Measurements from ENCODE around the gene C15orf62.

Gene C15orf62, protein sequence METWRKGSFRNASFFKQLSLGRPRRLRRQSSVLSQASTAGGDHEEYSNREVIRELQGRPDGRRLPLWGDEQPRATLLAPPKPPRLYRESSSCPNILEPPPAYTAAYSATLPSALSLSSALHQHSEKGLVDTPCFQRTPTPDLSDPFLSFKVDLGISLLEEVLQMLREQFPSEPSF

DNA sequence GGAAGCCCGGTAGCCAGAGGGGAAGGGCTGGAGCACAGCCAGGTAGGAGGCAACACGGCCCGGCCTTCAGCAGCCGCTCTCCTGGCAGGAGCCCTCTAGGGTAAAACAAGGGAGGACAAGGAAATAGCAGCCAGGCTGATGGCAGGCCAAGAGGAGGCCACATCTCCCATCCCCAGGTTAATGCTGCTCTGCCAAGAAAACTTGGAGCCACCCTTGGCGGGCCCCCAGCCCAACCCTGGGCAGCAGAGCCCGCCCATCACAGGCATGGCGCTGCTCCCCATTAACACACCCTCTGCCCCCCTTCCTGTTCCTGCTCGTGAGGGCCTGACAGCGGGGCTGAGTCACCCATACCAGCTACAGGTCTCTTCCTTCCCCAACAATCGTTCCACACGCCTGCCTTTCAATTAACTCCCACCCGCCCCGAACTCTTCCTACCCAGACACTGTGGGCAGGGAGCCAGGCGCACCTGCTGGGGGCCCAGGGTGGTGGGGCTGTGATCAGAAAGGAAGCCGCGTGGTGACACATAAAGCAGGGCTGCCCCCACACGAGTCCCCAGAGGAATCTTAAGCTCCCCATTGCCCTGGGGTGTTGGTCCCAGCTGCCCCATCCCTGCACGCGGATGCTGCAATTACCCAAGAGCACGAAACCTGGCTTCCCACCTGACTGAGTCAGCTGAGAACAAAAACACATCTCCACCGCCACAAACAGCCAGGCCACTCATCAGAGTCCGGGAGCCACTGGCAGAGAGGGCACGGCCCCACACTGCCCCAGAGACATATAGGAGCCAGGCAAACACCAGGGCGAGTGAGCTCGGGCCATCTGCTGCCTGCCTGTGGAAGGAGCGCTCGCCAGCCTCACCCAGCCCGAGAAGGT is at the start of gene C15orf62:
TSS of gene C15orf62 (plus strand) at position 707 of the 873 bp plus-strand sequence. CDS start 516 bp downstream, outside the sequence.
- peak; percentile 47 for DNase-seq

DNA sequence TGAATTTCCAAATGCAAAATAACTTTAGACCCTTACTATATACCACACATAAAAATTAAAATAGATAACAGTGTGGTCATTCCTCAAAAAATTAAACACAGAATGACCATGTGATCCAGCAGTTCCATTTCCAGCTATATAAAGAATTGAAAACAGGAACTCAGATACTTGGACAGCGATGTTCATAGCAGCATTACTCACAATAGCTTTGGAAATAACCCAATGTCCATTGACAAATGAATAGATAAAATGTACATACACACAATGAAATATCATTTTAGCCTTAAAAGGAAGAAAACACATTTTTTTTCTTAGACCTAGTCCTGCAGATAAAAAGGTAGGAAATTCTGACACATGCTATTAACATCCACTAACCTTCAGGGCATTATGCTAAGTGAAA is 48.1 kb upstream of the C15orf62 start:
- peak; percentile 56 for DNase-seq

DNA sequence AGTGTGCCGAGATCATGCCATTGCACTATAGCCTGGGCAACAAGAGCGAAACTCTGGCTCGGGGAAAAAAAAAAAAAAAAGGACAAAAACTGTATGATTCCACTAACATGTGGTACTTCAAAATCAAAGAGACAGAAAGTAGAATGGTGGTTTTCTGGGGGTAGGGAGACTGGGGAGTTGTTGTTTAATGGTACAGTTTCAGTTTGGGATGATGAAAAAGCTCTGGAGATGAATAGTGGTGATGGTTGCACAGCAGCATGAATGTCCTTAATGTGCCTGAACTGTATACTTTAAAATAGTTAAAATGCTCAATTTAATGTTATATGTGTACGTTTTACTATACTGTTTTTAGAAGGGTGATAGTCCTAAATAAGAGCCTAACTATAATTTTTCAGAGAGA is 47.4 kb upstream of the C15orf62 start:
- DNase-seq: no peak

DNA sequence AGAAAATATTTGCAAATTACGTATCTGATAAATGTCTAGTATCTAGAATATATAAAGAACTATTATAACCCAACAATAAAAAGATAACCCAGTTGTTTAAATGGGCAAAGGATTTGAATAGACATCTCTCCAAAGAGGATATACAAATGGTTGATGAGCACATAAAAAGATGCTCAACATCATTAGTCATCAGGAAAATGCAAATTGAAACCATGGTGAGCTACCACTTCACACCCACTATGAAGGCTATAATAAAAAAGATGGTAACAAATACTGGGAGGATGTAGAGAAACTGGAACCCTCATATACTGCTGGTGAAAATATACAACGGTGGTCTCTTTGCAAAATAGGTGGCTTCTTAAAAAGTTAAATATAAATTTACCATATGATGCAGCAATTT is 46.8 kb upstream of the C15orf62 start:
- peak; percentile 52 for DNase-seq

DNA sequence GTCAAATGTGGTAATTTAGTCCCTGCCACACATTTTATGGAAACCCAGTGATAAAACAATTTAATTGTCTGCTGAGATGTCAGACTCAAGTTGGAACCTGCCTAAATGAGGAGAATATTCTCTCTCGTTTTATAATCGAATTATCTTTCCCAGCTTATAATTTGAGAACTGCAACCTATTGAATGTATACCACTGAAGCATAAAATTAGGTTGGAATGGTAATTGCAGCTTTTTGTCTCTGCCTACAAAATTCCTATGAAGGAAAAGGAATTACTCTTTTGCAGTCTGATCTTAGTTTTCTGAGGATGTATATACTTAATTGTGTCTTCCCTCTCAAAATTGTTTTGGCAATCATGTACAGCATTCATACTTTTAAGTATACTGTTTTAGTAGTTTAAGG is 45.9 kb upstream of the C15orf62 start:
- no peak for DNase-seq

DNA sequence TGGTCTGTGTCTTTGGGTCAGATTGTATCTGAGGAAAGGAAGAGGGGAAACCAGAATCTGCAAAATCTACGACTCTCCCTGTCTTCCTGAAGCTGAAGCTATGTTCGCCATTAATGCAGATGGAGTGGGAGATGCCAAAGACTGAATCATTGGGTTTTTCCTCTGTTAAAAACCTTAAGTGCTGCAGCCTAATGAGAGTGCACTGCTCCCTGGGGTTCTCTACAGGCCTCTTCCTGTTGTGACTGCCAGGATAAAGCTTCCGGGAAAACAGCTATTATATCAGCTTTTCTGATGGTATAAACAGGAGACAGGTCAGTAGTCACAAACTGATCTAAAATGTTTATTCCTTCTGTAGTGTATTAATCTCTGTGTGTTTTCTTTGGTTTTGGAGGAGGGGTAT is 38.7 kb upstream of the C15orf62 start:
- no peak for DNase-seq

DNA sequence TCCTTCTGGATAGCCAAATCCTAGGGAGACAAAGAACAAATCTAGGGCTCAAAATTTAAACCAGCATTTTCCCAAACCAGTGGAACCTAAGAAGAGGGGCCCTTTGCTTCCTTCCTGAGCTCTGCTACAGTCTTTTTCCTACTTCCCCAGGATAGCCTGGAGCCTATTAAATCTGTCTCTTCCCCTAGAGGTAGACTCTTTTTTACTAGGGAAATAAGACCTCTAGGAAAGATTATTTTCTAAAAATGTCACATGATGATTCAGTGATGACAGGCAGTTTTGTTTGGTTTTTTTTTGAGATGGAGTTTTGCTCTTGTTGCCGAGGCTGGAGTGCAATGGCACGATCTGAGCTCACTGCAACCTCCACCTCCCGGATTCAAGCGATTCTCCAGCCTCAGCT is 33.2 kb upstream of the C15orf62 start:
- no peak for DNase-seq

DNA sequence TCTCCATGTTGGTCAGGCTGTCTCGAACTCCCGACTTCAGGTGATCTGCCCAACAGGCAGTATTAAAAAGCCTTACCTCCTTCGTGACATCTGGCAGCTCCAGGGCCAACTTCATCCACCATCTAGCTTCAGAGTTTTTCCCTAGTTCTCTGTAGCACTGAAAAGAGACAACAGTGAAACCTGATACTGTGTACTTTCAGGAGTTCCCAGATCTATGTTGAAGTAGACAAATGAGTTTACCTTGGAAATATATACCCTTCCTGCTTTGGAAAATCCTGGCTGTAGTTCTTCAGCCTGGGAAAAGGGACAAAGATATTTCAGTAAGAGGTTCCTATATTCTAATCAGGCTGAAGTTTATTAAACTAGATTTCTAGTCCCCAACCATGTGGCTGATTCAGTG is 32.7 kb upstream of the C15orf62 start:
- DNase-seq: no peak

DNA sequence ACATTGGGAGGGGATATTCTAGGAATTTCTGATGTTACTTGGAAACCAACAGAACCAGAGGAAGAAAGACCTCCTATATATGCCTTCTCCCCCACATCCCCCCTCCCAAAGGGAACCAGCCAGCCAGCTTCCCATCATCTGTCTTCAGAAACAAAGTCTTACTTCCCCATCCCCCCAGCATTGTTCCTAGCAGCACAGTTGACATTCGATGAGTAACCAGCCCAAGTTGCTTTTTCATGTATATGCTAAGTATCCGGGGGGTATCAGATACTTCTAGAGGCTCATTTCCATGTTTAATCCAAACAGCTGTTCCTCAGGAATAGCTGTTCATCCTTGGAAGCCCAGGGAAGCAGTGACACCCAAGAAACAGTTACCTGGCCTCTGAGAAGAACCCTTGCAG is 30.7 kb upstream of the C15orf62 start:
- no peak for DNase-seq

DNA sequence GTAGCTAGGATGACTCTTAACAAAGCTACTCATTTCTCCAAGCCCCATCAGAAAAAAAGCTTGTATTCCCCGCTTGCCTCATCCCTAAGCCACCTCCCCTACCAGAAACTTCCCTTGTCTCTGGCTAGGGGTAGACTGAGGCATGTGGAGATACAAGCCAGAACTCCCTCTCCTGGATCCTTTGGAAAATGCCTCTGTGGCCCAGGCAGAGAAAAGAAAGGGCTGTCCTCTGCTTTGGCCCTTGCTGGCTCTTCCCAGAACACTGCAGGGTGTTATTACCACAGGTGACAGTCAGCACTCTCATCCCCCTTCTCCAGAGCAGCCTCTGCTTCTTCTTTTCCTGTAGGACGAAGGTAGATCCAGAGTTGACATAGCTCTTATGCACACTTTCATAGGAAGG is 29.9 kb upstream of the C15orf62 start:
- no peak for DNase-seq

DNA sequence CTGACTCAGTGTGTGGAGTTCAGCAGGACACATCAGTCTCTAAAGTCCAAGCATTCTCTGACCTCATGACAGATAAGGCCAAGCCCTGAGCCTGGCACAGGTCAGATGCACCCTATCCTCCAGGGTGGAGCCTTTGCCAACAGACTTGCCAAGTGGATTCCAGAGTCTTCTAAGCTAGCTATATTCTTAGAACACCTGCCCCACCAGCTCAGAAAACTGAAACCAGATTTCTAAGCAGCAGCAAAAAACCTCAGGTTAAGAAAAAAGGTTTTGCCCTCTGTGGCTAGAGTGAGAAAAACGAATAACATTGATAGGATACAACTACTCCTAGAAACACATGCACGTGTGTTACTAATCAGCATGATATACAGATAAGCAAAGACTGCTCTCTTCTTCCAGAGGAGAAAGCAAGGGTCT is 26.3 kb upstream of the C15orf62 start:
- DNase-seq: no peak

DNA sequence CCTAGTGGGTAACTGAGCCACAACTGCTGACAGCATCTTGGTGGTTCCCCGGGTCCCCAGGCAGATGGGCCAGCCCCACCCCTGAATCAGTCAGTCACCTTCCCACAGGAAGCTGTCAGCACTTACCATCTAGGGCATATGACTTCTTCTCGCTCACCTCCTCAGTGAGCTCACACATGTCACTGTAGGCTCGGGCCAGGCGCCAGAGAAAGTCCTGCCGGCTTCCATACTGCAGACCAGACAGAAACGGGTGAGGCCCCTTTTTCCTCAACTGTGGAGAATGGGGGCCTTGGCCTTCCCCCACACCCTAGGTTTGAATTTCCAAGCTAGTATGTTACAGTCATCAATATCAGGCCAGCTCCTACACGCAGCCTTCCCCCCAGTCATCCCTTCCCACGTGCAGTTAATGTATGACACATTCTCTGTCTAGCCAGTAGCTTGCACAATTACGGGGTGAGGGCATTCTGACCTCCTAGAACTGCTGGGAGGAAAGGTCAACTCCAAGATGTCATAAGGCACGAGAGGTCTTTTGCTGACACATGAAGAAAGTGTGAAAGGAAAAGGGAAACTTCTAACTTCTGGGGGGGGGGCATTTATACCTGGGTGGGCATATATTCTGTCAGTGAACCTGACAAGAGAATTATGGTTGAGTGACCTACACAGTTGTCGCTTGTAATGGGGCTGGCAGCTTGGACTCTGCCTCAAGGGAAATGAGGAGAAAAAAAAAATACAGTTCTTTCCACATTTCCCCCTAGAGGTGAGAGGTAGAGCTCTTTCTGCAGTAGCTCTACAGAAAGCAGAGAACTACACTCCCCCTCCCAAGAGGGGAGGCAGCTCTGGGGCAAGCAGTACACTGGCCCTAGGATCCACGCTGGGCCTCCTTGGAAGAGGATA is 25.6 kb upstream of the C15orf62 start:
- peak; percentile 99 for DNase-seq

DNA sequence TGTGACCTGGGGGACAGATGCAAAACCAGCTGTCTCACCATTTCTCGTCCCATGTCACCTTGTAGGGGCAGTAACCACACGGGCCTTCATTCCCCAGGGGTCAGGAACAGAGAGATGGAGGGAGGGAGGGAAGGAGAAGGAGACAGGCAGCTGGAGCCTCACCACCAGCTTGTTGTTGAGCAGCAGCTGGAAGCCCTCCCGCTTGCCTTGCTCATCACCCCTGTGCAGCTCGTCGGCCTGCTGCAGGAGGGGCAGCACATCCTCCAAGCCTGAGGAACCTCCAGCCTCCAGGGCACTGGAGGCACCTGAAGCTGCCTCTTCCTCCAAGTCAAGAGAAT is 25.0 kb upstream of the C15orf62 start:
- no peak for DNase-seq

DNA sequence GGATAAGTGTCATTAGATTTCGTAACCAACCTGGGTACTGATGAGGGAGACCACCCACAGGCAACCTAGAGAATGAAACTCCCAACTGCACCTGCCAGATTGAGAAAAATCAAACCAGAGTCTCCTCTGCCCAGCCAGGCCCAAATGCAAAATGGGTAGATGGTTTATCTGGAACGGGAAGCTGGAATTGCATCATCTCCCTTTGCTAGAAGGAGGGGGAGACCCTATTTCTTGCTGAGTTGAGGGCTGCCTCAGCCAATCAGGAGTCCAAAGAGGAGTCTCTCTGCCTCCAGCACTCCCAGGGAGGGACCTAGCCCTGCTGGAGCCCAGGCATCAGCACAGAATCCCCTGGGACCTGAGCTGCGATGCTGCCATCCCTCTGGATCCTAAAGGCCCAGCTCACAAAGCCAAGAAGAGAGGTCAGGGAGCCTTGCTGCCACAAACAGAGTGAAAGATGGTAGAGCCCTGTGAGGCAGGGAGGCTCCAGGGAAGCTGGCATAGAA is 22.8 kb upstream of the C15orf62 start:
- peak; percentile 74 for DNase-seq

DNA sequence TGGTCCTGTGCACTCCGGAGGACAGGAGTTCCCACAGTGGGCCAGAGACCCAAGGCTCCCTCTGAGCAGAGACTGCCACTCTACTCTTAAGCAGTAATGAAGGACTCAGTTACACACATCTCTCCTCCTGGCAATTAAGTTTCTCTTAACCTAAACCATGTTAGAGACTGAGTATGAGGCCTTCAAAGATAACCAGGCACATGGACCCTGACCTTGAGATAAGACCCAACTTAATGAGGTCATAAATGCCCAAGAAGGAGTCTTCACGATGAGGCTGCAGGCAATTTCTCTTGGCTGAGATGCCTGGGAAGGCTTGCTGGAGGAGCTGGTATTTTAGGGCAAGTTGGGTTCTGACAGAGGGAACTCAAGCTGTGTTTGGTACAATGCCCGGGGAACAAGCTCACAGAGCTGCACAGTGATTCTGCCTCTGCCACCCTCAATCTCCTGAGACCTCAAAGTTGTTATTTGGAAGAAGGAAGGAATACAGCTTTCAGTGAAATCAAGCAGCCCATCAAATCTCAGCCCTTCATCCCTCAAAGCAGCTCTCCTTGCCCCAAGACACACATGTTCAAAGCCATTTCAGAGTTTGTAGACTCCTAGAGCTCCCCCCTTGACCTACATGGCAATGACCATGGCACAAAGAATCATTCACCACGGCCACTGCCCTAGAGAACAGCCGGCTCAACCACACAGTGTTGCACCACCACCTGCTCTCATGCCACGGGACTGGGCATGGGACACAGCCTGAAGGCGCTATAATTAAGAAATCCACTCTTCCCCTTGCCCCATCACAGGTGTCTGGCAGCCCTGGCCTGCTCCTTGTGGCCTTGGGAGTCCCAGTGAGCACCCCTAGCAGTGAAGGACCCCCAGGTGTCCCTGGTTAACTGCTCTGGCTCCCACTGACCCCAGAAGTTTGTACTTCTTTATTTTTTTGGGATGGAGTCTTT is 21.8 kb upstream of the C15orf62 start:
- DNase-seq: peak; percentile 80

DNA sequence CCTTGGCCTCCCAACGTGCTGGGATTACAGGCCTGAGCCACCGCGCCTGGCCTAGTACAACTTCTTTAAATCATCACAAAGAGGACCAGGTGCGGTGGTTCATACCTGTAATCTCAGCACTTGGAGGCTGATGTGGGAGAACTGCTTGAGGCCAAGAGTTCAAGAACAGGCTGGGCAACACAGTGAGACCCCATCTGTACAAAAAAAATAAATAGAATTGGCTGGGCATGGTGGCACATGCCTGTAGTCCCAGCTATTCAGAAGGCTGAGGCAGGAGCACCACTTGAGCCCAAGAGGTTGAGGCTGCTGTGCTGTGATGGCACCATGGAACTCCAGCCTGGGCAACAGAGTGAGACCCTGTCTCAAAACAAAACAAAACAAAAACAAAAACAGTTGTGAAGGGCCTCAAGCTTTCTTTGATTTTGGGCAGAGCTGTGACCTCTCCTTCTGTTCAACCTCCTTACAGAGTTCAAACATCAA is 20.6 kb upstream of the C15orf62 start:
- DNase-seq: no peak

DNA sequence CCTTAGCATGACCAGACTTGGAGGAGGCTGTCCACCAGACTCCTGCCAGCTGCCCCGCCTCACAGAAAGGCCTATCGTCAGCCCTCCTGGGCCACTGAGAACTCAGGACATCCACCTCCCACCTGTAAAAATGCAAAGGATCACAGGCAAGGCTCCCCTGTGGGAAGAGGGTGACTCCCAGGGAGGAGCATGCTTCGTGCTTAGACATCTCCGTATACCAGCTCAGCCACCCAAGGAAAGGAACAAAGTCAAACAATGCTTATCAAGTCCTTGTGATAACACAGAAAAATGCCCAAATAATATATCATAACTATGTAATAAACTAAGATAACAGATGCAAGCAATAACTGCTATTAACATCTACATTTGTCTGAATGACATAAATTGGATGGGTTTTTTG is 18.9 kb upstream of the C15orf62 start:
- no peak for DNase-seq

DNA sequence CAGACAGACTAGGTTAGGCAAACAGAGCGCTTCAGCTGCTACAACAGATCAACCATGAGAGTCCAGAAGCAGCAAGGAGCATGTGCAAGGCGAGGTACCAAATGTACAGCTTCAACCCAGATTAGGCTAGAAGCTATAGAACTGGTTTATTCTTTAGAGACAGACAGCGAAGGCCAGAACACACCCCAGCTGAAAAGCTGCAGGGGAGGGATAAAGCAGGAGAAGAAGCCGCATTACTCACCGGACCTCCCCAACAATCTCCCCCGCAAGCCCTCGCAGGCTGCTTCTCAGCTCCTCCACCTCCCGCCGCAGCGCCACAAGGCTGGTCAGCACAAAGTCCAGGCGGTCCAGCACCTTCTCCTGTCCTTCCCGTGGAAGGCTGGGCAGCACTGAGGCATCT is 18.0 kb upstream of the C15orf62 start:
- no peak for DNase-seq

DNA sequence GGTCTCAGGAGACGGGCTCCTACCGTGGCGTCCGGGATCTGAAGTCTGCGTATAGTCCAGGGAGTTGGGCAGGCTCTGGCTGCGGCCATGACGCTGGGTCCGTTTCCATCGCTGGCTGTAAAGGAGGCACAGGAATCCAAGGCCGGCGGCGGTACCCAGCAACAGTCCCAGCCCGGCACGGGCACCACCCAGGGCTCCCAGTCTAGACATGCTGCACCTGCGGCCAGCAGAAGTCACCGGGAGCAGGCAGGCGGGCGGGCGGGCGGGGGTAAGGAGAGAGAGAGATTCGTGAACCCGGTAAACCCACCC is 15.3 kb upstream of the C15orf62 start:
- DNase-seq: no peak

DNA sequence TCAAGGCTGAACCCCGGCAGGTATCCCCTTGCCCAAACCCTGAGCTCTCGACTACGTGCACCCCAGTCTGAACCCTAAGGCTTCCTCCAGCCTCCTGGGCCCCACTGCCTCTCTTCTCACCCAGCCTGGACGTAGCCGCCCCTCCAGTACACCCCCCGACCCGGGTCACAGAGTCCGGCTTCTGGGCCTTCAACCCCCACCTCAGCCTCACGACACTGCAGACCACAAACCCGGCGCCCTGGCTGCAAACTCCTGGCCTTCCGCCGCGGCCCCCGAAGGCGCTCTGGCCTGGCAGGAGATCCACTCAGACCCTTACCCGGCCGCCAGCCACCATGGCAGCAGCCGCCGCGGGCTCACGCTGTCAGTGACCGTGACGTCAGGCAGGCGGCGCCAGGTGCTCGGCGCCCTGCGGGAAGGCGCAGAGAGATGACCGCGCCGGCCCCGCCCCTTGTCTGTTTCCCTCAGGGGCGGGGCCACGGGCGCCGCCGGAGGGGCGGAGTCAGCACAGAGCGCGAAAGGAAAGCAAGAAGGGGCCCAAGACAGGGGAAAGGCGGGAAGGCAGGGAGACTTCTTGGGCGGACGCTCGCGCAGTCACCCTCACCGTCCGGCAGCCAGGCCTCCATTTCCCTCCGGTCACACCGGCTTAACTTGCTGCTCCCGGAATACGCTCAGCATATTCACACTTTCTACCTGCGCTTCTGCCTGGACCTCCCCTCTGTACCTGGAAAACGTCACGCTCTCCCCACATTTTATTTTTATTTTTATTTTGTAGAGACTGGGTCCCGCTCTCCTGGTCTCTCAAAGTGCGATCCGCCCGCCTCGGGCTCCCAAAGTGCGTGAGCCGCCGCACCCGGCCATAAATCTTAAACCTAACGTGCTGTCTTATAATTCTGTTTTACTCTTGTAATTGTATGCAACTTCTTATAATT is 14.6 kb upstream of the C15orf62 start, which contains the start of gene RMDN3:
TSS of gene RMDN3 (minus strand) at position 372 of the 929 bp plus-strand sequence. CDS start 471 bp downstream, outside the sequence.
- peak; percentile 95 for DNase-seq

DNA sequence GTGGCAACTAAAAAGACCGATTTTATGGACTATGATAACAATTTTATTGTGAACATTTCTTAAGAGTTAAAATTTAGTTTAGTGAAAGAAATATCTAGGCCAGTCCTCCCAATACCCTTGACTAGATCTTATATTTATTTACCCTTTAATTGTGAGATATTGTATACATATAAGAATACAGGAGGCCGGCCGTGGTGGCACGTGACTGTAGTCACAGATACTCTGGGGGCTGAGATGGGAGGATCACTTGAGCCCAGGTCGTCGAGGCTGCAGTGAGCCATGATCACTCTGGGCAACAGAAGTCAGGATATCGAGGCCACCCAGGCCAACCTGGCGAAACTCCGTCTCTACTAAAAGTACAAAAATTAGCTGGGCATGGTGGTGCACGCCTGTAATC is 14.0 kb upstream of the C15orf62 start:
- no peak for DNase-seq
